CMK (cell line): ENCODE data around the gene TFEB.

Experiments used
- DNase-seq: peaks from one replicate; pipeline ENCODE4 v3.0.0-alpha.2; 2010; ENCODE audit warnings: low read depth

The TFEB gene

GRCh38 chr6:41705996-41706835 lies 29.2 kb downstream of the TFEB start:
- no peak for DNase-seq

- DNase-seq: no peak
Measured at GRCh38 chr6:41705311-41705995, 30.0 kb downstream of the TFEB start.

GRCh38 chr6:41704656-41705310 lies 30.6 kb downstream of the TFEB start:
- DNase-seq: no peak

- no peak for DNase-seq
Measured at GRCh38 chr6:41704028-41704427, 31.4 kb downstream of the TFEB start.

GRCh38 chr6:41702771-41703494 lies 32.5 kb downstream of the TFEB start:
- no peak for DNase-seq

GRCh38 chr6:41702089-41702745 lies 33.2 kb downstream of the TFEB start:
- DNase-seq: no peak

GRCh38 chr6:41700463-41701347 lies 34.7 kb downstream of the TFEB start:
- DNase-seq: no peak

GRCh38 chr6:41699063-41699462 lies 36.3 kb downstream of the TFEB start:
- DNase-seq: no peak

GRCh38 chr6:41697861-41698781 lies 37.3 kb downstream of the TFEB start:
- DNase-seq: no peak

- DNase-seq: no peak
Measured at GRCh38 chr6:41696788-41697187, 38.6 kb downstream of the TFEB start.

GRCh38 chr6:41695825-41696224 lies 39.6 kb downstream of the TFEB start:
- DNase-seq: no peak

GRCh38 chr6:41694815-41695526 lies 40.4 kb downstream of the TFEB start:
- DNase-seq: no peak

GRCh38 chr6:41693281-41694240 lies 41.8 kb downstream of the TFEB start:
- no peak for DNase-seq

GRCh38 chr6:41692730-41693129 lies 42.7 kb downstream of the TFEB start:
- no peak for DNase-seq

- DNase-seq: no peak
Measured at GRCh38 chr6:41692080-41692675, 43.2 kb downstream of the TFEB start.

- DNase-seq: no peak
Measured at GRCh38 chr6:41691426-41692079, 43.9 kb downstream of the TFEB start.
